Loucy (cell line): Measurements from ENCODE around the gene MT1A.
"Not testable (repeated sequence)": the region's sequence is repeated elsewhere in the genome, so short reads cannot be mapped to it uniquely, and the experiment has no call there.

Experiments used
- H2AFZ ChIP-seq: fragments of 200-600 bp; sonication (generic); 2 replicates; pipeline ENCODE4 v1.6.0; 2016; ENCODE audit warnings: antibody characterized with exemption, mild to moderate bottlenecking, low read length, moderate library complexity
- H3F3A ChIP-seq: fragments of 200-600 bp; 2 replicates; pipeline ENCODE4 v1.6.0; 2016; ENCODE audit warnings: antibody characterized with exemption, low read depth, mild to moderate bottlenecking
- H3K27me3 ChIP-seq: fragments of 200-600 bp; sonication (generic); 2 replicates; pipeline ENCODE4 v1.6.1; 2014; ENCODE audit warnings: low read length, mild to moderate bottlenecking; ENCODE audit not compliant: insufficient read depth, poor library complexity, severe bottlenecking
- H3K36me3 ChIP-seq: fragments of 200-600 bp; sonication (generic); 2 replicates; pipeline ENCODE4 v1.6.1; 2016; ENCODE audit warnings: low read length; ENCODE audit not compliant: insufficient read depth
- H3K4me1 ChIP-seq: fragments of 200-600 bp; sonication (generic); 2 replicates; pipeline ENCODE4 v1.5.1; 2014; ENCODE audit warnings: low read length, mild to moderate bottlenecking; ENCODE audit not compliant: insufficient read depth, poor library complexity, severe bottlenecking
- H3K4me2 ChIP-seq: fragments of 200-600 bp; sonication (generic); 2 replicates; pipeline ENCODE4 v1.6.0; 2014; ENCODE audit warnings: antibody characterized with exemption, low read length, low read depth, mild to moderate bottlenecking; ENCODE audit not compliant: poor library complexity, severe bottlenecking
- H3K4me3 ChIP-seq: fragments of 200-600 bp; sonication (generic); 2 replicates; pipeline ENCODE4 v1.5.1; 2014; ENCODE audit warnings: low read length, mild to moderate bottlenecking, mixed read lengths; ENCODE audit not compliant: poor library complexity, severe bottlenecking
- H3K79me2 ChIP-seq: fragments of 200-600 bp; sonication (generic); 2 replicates; pipeline ENCODE4 v1.6.1; 2014; ENCODE audit warnings: low read length; ENCODE audit not compliant: insufficient read depth
- H3K9ac ChIP-seq: fragments of 200-600 bp; sonication (generic); 2 replicates; pipeline ENCODE4 v1.6.0; 2014; ENCODE audit warnings: mild to moderate bottlenecking, low read depth, low read length, moderate library complexity; ENCODE audit not compliant: poor library complexity, severe bottlenecking
- H3K9me2 ChIP-seq: fragments of 200-600 bp; sonication (generic); replicated peaks from 2 replicates; pipeline ENCODE4 v1.6.1; 2016; ENCODE audit warnings: low read depth, low read length, mixed read lengths
- H3K9me3 ChIP-seq: fragments of 200-600 bp; sonication (generic); 2 replicates; pipeline ENCODE4 v1.6.1; 2014; ENCODE audit warnings: mild to moderate bottlenecking, antibody characterized with exemption, low read length, low read depth; ENCODE audit not compliant: insufficient read depth
- H4K20me1 ChIP-seq: fragments of 200-600 bp; sonication (generic); 2 replicates; pipeline ENCODE4 v1.6.0; 2014; ENCODE audit warnings: antibody characterized with exemption, low read length, mild to moderate bottlenecking; ENCODE audit not compliant: insufficient read depth, poor library complexity, severe bottlenecking
- CTCF ChIP-seq: fragments of 200-600 bp; sonication (generic); conservative IDR thresholded peaks from 2 replicates; pipeline ENCODE4 v1.5.1; 2014; ENCODE audit warnings: mild to moderate bottlenecking, antibody characterized with exemption, low read length
- EZH2phosphoT487 ChIP-seq: fragments of 200-600 bp; IDR thresholded peaks from 2 replicates; pipeline ENCODE4 v1.6.1; 2018; ENCODE audit warnings: antibody characterized with exemption, mild to moderate bottlenecking, moderate library complexity, borderline replicate concordance

Gene MT1A

GRCh38 chr16:56664506-56664905, 26.0 kb downstream of the MT1A start:
- Histone ChIP-seq H3F3A (no peaks in the 10 kb centered on the region), H3K4me2 (no peak overlapping the region), H3K36me3 (no peaks in the 10 kb centered on the region), H3K9ac (no peak overlapping the region), H2AFZ (no peak overlapping the region), H3K4me1 (no peaks in the 10 kb centered on the region), H3K27me3 (no peaks in the 10 kb centered on the region), H3K9me3 (no peaks in the 10 kb centered on the region), H3K9me2 (no peaks in the 10 kb centered on the region), H3K79me2 (no peaks in the 10 kb centered on the region), H4K20me1 (no peaks in the 10 kb centered on the region), H3K4me3 (no peak overlapping the region)
- no peak for TF ChIP-seq CTCF
- no peak for TF ChIP-seq EZH2phosphoT487

- H3K27me3 ChIP-seq, result not testable (repeated sequence)
These were observed 27.1 kb downstream of the MT1A start for GRCh38 chr16:56665286-56666261.

GRCh38 chr16:56667581-56668571, 29.4 kb downstream of the MT1A start, which contains the start of gene MT1G:
Gene MT1G, minus strand, starts transcription at chr16:56668065. Its CDS starts 72 bp downstream, at chr16:56667993.
- H3K9ac ChIP-seq, result no peak within 1 kb of the TSS
- no peaks in the 10 kb centered on the region for H3F3A ChIP-seq
- H2AFZ ChIP-seq, result no peak within 1 kb of the TSS
- H3K4me3 ChIP-seq, result no peak within 1 kb of the TSS
- no peaks in the 10 kb centered on the region for H3K36me3 ChIP-seq
- no peaks in the 10 kb centered on the region for H3K9me2 ChIP-seq
- H3K27me3 ChIP-seq, result no peaks in the 10 kb centered on the region
- no peaks in the 10 kb centered on the region for H3K79me2 ChIP-seq
- no peak for TF ChIP-seq EZH2phosphoT487
- no peak for TF ChIP-seq CTCF
- no peaks in the 10 kb centered on the region for H3K4me1 ChIP-seq
- H3K9me3 ChIP-seq, result no peaks in the 10 kb centered on the region
- H4K20me1 ChIP-seq, result no peaks in the 10 kb centered on the region
- H3K4me2 ChIP-seq, result no peak within 1 kb of the TSS

More at GRCh38 chr16:56665286-56666261, 27.1 kb downstream of the MT1A start:
- H4K20me1 ChIP-seq, H3K4me3 ChIP-seq, H3K9ac ChIP-seq, H3K9me3 ChIP-seq, H3F3A ChIP-seq, H3K36me3 ChIP-seq, H3K4me1 ChIP-seq, H2AFZ ChIP-seq, H3K4me2 ChIP-seq, H3K9me2 ChIP-seq, H3K79me2 ChIP-seq: not testable (repeated sequence)
